NCI-H2107 (cell line): ENCODE measurements around the gene TBC1D3I.
"Not testable (repeated sequence)": the region's sequence is repeated elsewhere in the genome, so short reads cannot be mapped to it uniquely, and the experiment has no call there.

Experiments used
- DNase-seq: peaks from one replicate; lab custom pipeline; 2025; lab: John Stamatoyannopoulos, UW

The TBC1D3I gene

GRCh38 chr17:36264470-36264869, at the start of gene TBC1D3I:
TBC1D3I (minus strand) TSS chr17:36264570; CDS start chr17:36262985, 1,585 bp downstream.
- DNase-seq: not testable (repeated sequence)

GRCh38 chr17:36295161-36295560, 30.8 kb upstream of the TBC1D3I start:
- not testable (repeated sequence) for DNase-seq

DNA sequence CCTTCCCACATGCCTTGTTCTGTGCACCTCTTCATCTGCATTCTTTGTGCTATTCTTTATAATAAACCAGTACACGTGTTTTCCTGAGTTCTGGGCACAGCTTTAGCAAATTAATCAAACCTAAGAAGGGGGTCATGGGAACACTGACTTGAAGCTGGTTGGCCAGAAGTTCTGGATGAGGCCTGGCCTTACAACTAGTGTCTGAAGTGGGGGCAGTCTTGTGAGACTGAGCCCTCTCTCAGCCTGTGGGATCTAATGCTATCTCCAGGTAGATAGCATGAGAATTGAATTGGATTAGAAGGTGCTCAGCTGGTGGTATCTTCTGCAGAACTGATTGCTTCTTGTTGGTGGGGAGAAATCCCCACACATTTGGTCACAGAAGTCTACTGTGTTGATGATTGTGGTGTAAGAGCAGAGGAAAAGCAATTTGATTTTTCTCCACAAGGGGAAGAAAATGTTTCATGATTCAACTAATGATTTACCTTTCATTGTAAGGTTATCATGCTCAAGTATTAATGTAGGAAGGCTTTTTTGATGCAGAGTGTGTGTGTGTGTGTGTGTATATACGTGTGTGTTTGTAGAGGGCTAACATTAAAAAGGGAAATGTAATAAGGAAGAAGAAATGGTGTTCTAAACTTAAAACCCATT, 25.7 kb upstream of the TBC1D3I start:
- DNase-seq: not testable (repeated sequence)

GRCh38 chr17:36284219-36284618, 19.8 kb upstream of the TBC1D3I start:
- DNase-seq: not testable (repeated sequence)

DNA sequence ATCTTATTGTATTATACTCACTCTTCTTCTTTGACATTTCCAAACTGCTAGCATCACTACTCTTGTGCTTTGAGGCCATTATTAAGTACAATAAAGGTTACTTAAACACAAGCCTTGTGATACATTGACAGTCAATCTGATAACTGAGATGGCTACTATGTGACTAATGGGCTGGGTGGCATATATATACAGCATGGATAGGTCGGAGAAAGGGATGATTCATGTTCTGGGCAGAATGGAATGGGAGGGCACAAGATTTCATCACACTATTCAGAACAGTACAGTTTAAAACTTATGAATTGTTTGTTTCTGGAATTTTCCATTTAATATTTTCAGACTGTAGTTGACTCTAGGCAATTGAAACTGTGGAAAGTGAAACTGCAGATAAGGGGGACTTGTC, 18.9 kb upstream of the TBC1D3I start:
- DNase-seq: not testable (repeated sequence)

DNA sequence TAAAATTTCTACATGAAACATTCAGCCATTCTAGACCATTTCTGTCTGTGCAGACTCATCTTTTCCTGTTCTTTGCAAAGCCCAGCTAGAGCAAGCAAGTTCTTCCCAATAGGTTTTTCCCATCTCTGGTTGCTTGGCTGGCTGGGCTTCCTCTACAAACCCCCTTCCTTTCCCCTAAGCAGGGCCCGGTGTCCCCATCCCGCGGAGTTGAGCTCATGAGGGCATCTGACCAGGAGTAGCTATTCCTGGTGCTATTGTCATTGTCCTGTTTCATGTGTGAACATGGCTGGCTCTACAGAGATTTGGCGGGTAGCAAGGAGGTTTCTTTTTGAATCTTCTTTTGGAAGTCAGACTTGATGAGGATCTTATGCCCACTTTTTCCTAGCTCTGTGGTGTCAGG, 22.3 kb downstream of the TBC1D3I start:
- not testable (repeated sequence) for DNase-seq

DNA sequence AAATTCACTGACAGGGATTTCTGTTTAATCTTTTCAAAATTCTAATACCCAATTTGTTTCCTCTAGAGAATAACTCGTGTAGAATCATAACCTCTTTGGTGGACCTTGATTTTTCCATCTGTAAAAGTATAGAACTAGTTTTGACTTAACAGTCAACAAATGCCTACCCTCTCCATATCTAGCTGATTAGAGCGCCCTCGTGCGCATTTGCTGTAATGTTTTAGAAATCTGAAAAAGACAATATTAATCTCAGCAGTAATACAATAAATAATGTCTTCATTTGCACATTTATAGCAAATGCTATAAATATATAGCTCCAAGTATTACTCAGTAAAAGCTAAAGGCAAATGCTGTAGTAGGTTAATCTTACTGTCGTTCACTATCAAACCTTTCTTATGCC, 34.7 kb downstream of the TBC1D3I start:
- not testable (repeated sequence) for DNase-seq

- not testable (repeated sequence) for DNase-seq
Observed at GRCh38 chr17:36222967-36223366, 41.4 kb downstream of the TBC1D3I start.

- DNase-seq: not testable (repeated sequence)
Observed at GRCh38 chr17:36221581-36222100, 42.7 kb downstream of the TBC1D3I start.

DNA sequence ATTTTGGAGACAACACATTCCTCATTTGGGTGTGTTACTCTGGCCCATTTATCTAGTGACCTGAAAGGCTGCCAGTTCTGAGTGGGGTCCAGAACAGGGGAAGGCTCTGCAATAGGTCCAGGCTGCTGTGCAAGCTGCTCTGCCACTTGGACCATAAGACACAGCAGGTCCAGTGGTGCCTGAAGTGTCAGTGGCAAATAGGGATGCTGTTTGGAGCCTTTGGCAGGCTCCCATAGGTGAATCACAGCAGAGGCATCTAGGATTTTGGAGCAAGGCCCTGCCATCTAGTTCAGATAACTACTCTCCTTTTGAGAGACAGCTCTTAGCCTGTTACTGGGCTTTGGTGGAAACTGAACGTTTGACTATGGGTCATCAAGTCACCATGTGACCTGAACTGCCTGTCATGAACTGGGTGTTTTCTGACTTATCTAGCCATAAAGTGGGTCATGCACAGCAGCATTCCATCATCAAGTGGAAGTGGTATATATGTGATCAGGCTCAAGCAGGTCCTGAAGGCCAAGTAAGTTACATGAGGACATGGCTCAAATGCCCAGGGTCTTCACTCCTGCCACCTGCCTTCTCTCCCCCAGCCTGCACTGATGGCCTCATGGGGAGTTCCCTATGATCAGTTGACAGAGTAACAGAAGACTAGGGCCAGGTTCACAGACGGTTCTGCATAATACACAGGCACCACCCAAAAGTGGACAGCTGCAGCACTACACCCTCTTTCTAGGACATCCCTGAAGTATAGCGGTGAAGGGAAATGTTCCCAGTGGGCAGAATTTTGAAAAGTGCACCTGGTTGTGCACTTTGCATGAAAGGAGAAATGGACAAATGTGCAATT, 43.4 kb downstream of the TBC1D3I start:
- not testable (repeated sequence) for DNase-seq

- DNase-seq: not testable (repeated sequence)
Observed at GRCh38 chr17:36219556-36219955, 44.8 kb downstream of the TBC1D3I start.

DNA sequence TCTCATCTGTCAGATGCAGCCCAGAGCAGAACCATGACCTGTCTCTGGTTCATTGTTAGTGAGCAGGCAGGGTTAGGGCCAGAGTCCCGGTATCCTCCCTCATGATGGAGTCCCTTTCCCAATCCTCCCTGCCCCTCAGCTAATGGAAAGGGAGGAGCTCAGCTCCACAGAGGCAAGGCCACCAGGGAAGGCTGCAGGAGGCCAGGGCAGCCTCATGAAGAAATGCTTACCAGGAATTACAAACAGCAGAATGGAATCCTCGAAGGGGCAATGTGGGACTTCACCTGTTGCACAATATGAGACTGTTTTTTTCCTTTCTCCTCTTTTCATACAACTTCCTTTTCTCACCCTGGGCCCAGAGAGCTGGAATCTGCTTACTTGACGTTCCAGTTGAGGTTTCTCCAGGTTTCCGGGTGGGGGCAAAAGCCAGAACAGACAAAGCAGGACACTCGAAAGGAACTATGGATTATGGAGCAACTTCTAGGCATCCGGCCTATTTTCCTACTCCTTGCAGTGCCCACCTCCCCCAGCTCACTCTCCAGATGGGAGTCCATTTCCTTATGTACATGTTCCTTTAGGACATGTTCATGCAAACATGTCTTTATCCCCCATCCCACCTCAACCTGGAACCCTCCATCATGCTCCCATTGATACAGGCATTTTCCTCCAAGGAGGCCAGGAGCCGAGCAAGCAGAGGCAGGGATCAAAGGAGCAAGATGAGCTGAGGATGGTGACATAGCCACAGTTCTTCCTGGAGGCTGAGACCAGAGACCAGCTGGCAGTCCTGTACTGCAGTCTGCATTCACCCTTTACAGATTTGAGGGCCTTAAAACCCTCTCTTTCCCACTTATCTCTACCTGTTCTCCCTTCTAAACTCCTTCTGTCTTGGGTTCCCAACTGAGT, 48.7 kb downstream of the TBC1D3I start:
- not testable (repeated sequence) for DNase-seq

DNA sequence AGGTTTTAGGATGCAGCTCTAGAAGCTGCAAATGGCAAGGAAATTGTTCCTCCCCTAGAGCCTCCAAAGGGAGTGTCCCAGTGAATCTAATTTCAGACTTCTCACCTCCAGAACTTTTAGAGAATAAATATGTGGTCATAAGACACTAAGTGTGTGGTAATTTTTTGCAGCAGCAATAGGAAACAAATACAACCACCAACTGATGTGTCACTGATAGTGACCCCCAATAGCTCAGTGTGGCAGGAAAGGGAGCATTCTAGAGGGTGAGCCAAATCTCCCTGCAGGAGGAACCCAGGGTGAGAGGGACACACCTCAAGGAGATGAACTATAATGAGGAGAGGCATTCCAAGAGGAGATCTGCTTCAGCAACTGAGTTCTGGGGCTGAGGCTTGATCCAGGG, 49.5 kb downstream of the TBC1D3I start:
- DNase-seq: no peak

- no peak for DNase-seq
Observed at GRCh38 chr17:36213695-36214094, 50.7 kb downstream of the TBC1D3I start.

DNA sequence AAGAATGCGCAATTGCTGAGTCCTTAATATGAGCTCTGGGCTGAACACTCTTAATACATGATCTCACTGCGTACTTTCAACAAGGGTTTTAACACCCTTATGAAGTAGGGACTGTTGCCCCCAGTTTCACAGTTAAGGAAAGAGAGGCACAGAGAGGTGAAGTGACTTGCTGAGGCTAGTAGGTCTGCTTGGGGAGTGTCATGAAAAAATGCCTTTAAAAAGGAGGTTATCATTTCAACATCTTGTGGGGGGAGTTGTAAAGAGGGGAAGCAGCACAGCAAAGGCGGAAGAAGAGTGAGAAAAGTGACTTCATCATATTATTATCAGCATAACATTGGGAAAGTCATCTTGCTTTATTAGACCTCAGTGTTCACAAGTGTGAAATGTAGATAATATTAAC, 51.4 kb downstream of the TBC1D3I start:
- DNase-seq: no peak

DNA sequence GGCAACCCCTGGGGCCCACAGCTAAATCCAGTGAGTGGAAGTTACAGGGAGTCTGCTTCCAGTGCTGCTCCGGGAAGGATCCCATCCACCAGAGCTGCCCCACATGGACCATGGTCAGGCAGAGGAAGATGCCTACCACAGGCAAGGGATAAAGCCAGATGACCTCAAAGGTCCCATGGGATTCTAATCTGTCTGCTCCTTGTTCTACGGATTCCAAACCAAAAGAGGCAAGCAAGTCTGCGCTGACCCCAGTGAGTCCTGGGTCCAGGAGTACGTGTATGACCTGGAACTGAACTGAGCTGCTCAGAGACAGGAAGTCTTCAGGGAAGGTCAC, 52.1 kb downstream of the TBC1D3I start:
- no peak for DNase-seq

- not testable (repeated sequence) for DNase-seq
Observed at GRCh38 chr17:36211484-36212271, 52.7 kb downstream of the TBC1D3I start.

DNA sequence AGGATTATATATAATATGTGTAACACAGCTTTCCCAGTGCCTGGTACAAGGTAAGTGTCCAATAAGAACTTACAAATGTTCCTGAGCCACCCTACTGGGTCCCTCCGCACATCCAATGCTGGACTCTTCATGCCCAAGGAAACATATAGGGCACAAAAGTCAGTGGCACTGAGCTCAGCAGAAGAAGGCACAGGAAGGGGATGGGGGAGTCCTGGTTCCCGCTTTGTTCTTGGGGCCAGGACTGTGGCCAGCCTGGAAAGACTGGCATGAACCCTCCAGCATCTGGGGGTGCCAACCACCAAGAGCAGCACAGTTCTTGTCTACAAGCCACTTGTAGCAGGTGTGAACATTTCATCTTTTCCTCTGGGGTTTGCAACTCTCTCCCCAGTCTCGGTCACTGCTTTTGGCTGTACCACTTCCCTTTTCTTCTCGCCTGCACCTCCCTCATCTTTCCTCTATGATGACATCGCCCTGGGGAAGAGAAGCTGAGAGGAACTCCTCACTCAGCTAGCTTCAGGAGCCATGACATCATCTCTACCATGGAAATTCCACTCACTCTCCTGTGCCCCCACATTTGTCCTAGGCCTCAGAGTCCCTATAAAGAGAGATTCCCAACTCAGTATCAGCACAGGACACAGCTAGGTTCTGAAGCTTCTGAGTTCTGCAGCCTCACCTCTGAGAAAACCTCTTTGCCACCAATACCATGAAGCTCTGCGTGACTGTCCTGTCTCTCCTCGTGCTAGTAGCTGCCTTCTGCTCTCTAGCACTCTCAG, 53.7 kb downstream of the TBC1D3I start, which contains the start of gene CCL4L2:
CCL4L2 (plus strand) TSS at position 625 of the 773 bp plus-strand sequence.
- DNase-seq: not testable (repeated sequence)

DNA sequence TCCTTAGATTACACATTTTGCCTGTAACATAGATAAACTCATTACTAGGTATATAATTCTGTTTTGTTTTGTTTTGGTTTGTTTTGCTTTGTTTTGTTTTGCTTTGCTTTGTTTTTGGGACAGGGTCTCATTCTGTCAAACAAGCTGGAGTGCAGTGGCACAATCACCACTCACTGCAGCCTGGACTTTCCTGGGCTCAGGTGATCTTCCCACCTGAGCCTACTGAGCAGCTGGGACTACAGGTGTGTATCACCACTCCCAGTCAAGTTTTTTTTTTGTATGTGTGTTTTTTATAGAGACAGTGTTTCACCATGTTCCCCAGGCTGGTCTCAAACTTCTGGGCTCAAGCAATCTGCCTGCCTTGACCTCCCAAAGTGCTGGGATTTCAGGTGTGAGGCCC, 54.8 kb downstream of the TBC1D3I start:
- no peak for DNase-seq

GRCh38 chr17:36207383-36207782, 57.0 kb downstream of the TBC1D3I start:
- DNase-seq: not testable (repeated sequence)
